Endodermal cell (in vitro differentiated cells): ENCODE results near the gene MFSD6L. TPM values are rescaled to one million over a fixed set of nuclear protein-coding genes. Genes with fewer than 3 reads are reported as not detected.

Experiments
- DNase-seq: peaks from one replicate; pipeline ENCODE4 v3.0.0-alpha.2; 2017
- H3K27ac ChIP-seq: 2 replicates; pipeline ENCODE4 v1.5.1; 2013; ENCODE audit warnings: mild to moderate bottlenecking, low read depth, low read length, moderate library complexity
- H3K27me3 ChIP-seq: 2 replicates; pipeline ENCODE4 v1.6.1; 2013; ENCODE audit warnings: mild to moderate bottlenecking, low read length, moderate library complexity; ENCODE audit not compliant: insufficient read depth, control insufficient read depth, poor library complexity, severe bottlenecking
- H3K36me3 ChIP-seq: 2 replicates; pipeline ENCODE4 v1.7.0; 2013; ENCODE audit warnings: mild to moderate bottlenecking, low read length, moderate library complexity; ENCODE audit not compliant: control insufficient read depth, insufficient read depth
- H3K4me1 ChIP-seq: one replicate; pipeline ENCODE4 v1.7.0; 2013; ENCODE audit warnings: low read length; ENCODE audit not compliant: control insufficient read depth, insufficient read depth
- H3K4me3 ChIP-seq: 2 replicates; pipeline ENCODE4 v1.5.1; 2013; ENCODE audit warnings: mild to moderate bottlenecking, low read length, moderate library complexity
- H3K9ac ChIP-seq: 2 replicates; pipeline ENCODE4 v1.6.1; 2013; ENCODE audit warnings: mild to moderate bottlenecking, low read length, moderate library complexity; ENCODE audit not compliant: poor library complexity, severe bottlenecking; ENCODE audit errors: extremely low read depth
- H3K9me3 ChIP-seq: 2 replicates; pipeline ENCODE4 v1.6.1; 2013; ENCODE audit warnings: mild to moderate bottlenecking, low read length, moderate library complexity; ENCODE audit not compliant: control insufficient read depth
- H3K27ac Mint-ChIP-seq: 2 replicates; pipeline ENCODE4 v1.8.0; 2020; ENCODE audit warnings: mixed read lengths
- H3K27me3 Mint-ChIP-seq: 2 replicates; pipeline ENCODE4 v1.8.0; 2021; ENCODE audit warnings: mild to moderate bottlenecking, mixed read lengths; ENCODE audit not compliant: insufficient read depth
- H3K36me3 Mint-ChIP-seq: 2 replicates; pipeline ENCODE4 v1.8.0; 2020; ENCODE audit warnings: low read depth, mixed read lengths
- H3K4me1 Mint-ChIP-seq: 2 replicates; pipeline ENCODE4 v1.8.0; 2020; ENCODE audit warnings: mixed read lengths
- H3K4me3 Mint-ChIP-seq: 2 replicates; pipeline ENCODE4 v1.8.0; 2020; ENCODE audit warnings: mild to moderate bottlenecking, moderate library complexity, mixed read lengths
- H3K9me3 Mint-ChIP-seq: 2 replicates; pipeline ENCODE4 v1.8.0; 2020; ENCODE audit warnings: mild to moderate bottlenecking, mixed read lengths
- CTCF ChIP-seq: fragments of 200-600 bp; sonication (generic); conservative IDR thresholded peaks from 2 replicates; pipeline ENCODE4 v1.5.0; 2021; ENCODE audit warnings: antibody characterized with exemption, mild to moderate bottlenecking
- WGBS, 2 experiments: methylation state at CpG; one replicate each; pipeline versions ENCODE4 v1.1.5 to v1.1.7; 2013; ENCODE audit warnings: missing lambda C conversion rate in 2 of 2, mixed read lengths in 1 of 2; ENCODE audit not compliant: insufficient coverage in 1 of 2, insufficient read length in 1 of 2; 5-methylcytosine and 5-hydroxymethylcytosine counted together
- total RNA-seq, 2 donors: library from RNA; stranded (reverse); fragmentation: NEBNext Ultra II Directional in 1 of 2; extraction: Animal tissue kit (Norgen Biotek cat#: 25700) in 1 of 2; gene quantifications; 2 replicates in 1 of 2; 3 replicates in 1 of 2; pipeline ENCODE4 v1.2.1, GENCODE V29; 2021

The MFSD6L gene
- total RNA-seq, 2 donors from 2014 or later, result 3.3 to 5.1 TPM

- H3K27me3 ChIP-seq, result no peaks in the 10 kb centered on the region
- Mint-ChIP-seq H3K36me3 (no peaks in the 10 kb centered on the region), H3K27ac (no peak overlapping the region), H3K27me3 (peaks cover 27% of the 10 kb centered on the region), H3K4me3 (no peak overlapping the region), H3K9me3 (peaks cover 10% of the 10 kb centered on the region), H3K4me1 (no peaks in the 10 kb centered on the region)
- H3K4me3 ChIP-seq, result no peak overlapping the region
- 93 to 96% methylated on average over 3 of the region's 3 CpGs for WGBS, 2 experiments
- TF ChIP-seq CTCF, result no peak
- no peaks in the 10 kb centered on the region for H3K36me3 ChIP-seq
- DNase-seq, result no peak
- no peaks in the 10 kb centered on the region for H3K4me1 ChIP-seq
- no peak overlapping the region for H3K9ac ChIP-seq
- H3K9me3 ChIP-seq, result peaks cover 8% of the 10 kb centered on the region
- H3K27ac ChIP-seq, result no peak overlapping the region
Observed at GRCh38 chr17:8747742-8748141, 51.4 kb downstream of the MFSD6L start.

Other genes starting within 250 kb of the MFSD6L start
- gene MYH10, start 168.6 kb downstream of the MFSD6L start, total RNA-seq, result 100 to 1,000 TPM; 251 to 257 TPM
- gene CCDC42, start 54.5 kb downstream of the MFSD6L start, total RNA-seq, result not detected
- gene SPDYE4, start 40.8 kb downstream of the MFSD6L start, total RNA-seq, result not detected
- 1 to 10 TPM; 2.1 to 2.5 TPM for gene PIK3R6, start 68.3 kb upstream of the MFSD6L start, total RNA-seq
- gene PIK3R5, start 166.3 kb upstream of the MFSD6L start, total RNA-seq, result 10 to 100 TPM; 10.4 to 37.0 TPM
- 10 to 100 TPM; 17.0 to 40.4 TPM for gene NTN1, start 222.1 kb upstream of the MFSD6L start, total RNA-seq